Measurements from ENCODE around the gene TENT4B.
"Not testable (repeated sequence)": the region's sequence is repeated elsewhere in the genome, so short reads cannot be mapped to it uniquely, and the experiment has no call there.

TENT4B gene

GRCh38 chr16:50169555-50170096, 16.5 kb downstream of the TENT4B start:
- TF ChIP-seq CTCF (IDR thresholded peaks at IDR 0.05) (no peak), ZFX (IDR thresholded peaks at IDR 0.05; ENCODE audit: borderline replicate concordance) (no peak)
- no peak overlapping the region for H3K27ac ChIP-seq

GRCh38 chr16:50171773-50172172, 18.7 kb downstream of the TENT4B start:
- not testable (repeated sequence) for H3K27ac ChIP-seq

- no peak overlapping the region for H3K27ac ChIP-seq
- TF ChIP-seq ZFX (IDR thresholded peaks at IDR 0.05; ENCODE audit: borderline replicate concordance): no peak
- TF ChIP-seq CTCF (IDR thresholded peaks at IDR 0.05): no peak
These were observed 19.3 kb downstream of the TENT4B start for GRCh38 chr16:50172195-50172922.

GRCh38 chr16:50173316-50173715, 20.2 kb downstream of the TENT4B start:
- H3K27ac ChIP-seq: no peak overlapping the region

GRCh38 chr16:50178491-50178941, 25.4 kb downstream of the TENT4B start:
- TF ChIP-seq ZFX (IDR thresholded peaks at IDR 0.05; ENCODE audit: borderline replicate concordance) (no peak), CTCF (IDR thresholded peaks at IDR 0.05) (no peak)
- H3K27ac ChIP-seq: no peak overlapping the region

More at GRCh38 chr16:50173316-50173715, 20.2 kb downstream of the TENT4B start:
- no peak for TF ChIP-seq ZFX (IDR thresholded peaks at IDR 0.05; ENCODE audit: borderline replicate concordance)
- TF ChIP-seq CTCF (IDR thresholded peaks at IDR 0.05): no peak

GRCh38 chr16:50182441-50182840, 29.3 kb downstream of the TENT4B start:
- no peak for TF ChIP-seq ZFX (IDR thresholded peaks at IDR 0.05; ENCODE audit: borderline replicate concordance)
- TF ChIP-seq CTCF (IDR thresholded peaks at IDR 0.05): no peak
- no peak overlapping the region for H3K27ac ChIP-seq

- no peak overlapping the region for H3K27ac ChIP-seq
- no peak for TF ChIP-seq CTCF (IDR thresholded peaks at IDR 0.05)
- TF ChIP-seq ZFX (IDR thresholded peaks at IDR 0.05; ENCODE audit: borderline replicate concordance): no peak
These were observed 30.2 kb downstream of the TENT4B start for GRCh38 chr16:50183316-50183715.
